ENCODE data around the gene NEMP1.
"Not testable (repeated sequence)": the region's sequence is repeated elsewhere in the genome, so short reads cannot be mapped to it uniquely, and the experiment has no call there.

NEMP1 gene

GRCh38 chr12:57049890-57050289 lies 28.7 kb downstream of the NEMP1 start, which contains the start of gene MYO1A:
TSS of gene MYO1A (minus strand) at chr12:57050129. CDS start at chr12:57048323, 1,806 bp downstream.
- DNase-seq: no peak

GRCh38 chr12:57049119-57049446 lies 29.5 kb downstream of the NEMP1 start:
- no peak for DNase-seq

GRCh38 chr12:57048423-57049118 lies 30.0 kb downstream of the NEMP1 start:
- no peak for DNase-seq

GRCh38 chr12:57047981-57048380 lies 30.6 kb downstream of the NEMP1 start:
- DNase-seq: no peak

GRCh38 chr12:57046947-57047890 lies 31.4 kb downstream of the NEMP1 start:
- DNase-seq: no peak

- DNase-seq: no peak
Measured at GRCh38 chr12:57046086-57046791, 32.4 kb downstream of the NEMP1 start.

GRCh38 chr12:57044889-57045288 lies 33.7 kb downstream of the NEMP1 start:
- no peak for DNase-seq

- DNase-seq: no peak
Measured at GRCh38 chr12:57044468-57044867, 34.1 kb downstream of the NEMP1 start.

GRCh38 chr12:57042695-57043094 lies 35.9 kb downstream of the NEMP1 start:
- DNase-seq: no peak

GRCh38 chr12:57040750-57041149 lies 37.8 kb downstream of the NEMP1 start:
- no peak for DNase-seq

GRCh38 chr12:57040211-57040610 lies 38.4 kb downstream of the NEMP1 start:
- DNase-seq: no peak

- DNase-seq: no peak
Measured at GRCh38 chr12:57039016-57039798, 39.4 kb downstream of the NEMP1 start.

- no peak for DNase-seq
Measured at GRCh38 chr12:57037264-57037663, 41.3 kb downstream of the NEMP1 start.

- DNase-seq: no peak
Measured at GRCh38 chr12:57033431-57033830, 45.2 kb downstream of the NEMP1 start.

- DNase-seq: no peak
Measured at GRCh38 chr12:57031789-57032188, 46.8 kb downstream of the NEMP1 start.

- DNase-seq: no peak
Measured at GRCh38 chr12:57031138-57031725, 47.4 kb downstream of the NEMP1 start.

- no peak for DNase-seq
Measured at GRCh38 chr12:57029457-57029856, 49.1 kb downstream of the NEMP1 start.

GRCh38 chr12:57027805-57028153 lies 50.8 kb downstream of the NEMP1 start:
- no peak for DNase-seq

GRCh38 chr12:57027011-57027804 lies 51.4 kb downstream of the NEMP1 start:
- no peak for DNase-seq

- no peak for DNase-seq
Measured at GRCh38 chr12:57025196-57025595, 53.4 kb downstream of the NEMP1 start.

GRCh38 chr12:57022324-57022723 lies 56.3 kb downstream of the NEMP1 start:
- not testable (repeated sequence) for DNase-seq
